BLaER1 (cell line): ENCODE measurements around the gene VGLL4.

Experiments used
- H3K27ac ChIP-seq: shearing (Covaris generic); formaldehyde crosslinking; 2 replicates; pipeline ENCODE4 v1.8.1; 2022
- H3K27me3 ChIP-seq: shearing (Covaris generic); formaldehyde crosslinking; 2 replicates; pipeline ENCODE4 v1.8.1; 2022
- H3K36me3 ChIP-seq: shearing (Covaris generic); formaldehyde crosslinking; 2 replicates; pipeline ENCODE4 v1.8.1; 2022
- H3K4me1 ChIP-seq: shearing (Covaris generic); formaldehyde crosslinking; 2 replicates; pipeline ENCODE4 v1.8.1; 2022
- H3K4me2 ChIP-seq: shearing (Covaris generic); formaldehyde crosslinking; 2 replicates; pipeline ENCODE4 v1.8.1; 2022
- H3K4me3 ChIP-seq: shearing (Covaris generic); formaldehyde crosslinking; 2 replicates; pipeline ENCODE4 v1.8.1; 2022
- H3K9ac ChIP-seq: shearing (Covaris generic); formaldehyde crosslinking; 2 replicates; pipeline ENCODE4 v1.8.1; 2022
- H3K9me3 ChIP-seq: shearing (Covaris generic); formaldehyde crosslinking; 2 replicates; pipeline ENCODE4 v1.8.1; 2022
- H4K20me1 ChIP-seq: shearing (Covaris generic); formaldehyde crosslinking; 2 replicates; pipeline ENCODE4 v1.8.1; 2022
- Cebpa-rat ChIP-seq: shearing (Covaris generic); IDR thresholded peaks from 2 replicates; pipeline ENCODE4 v1.8.1; 2022

Gene VGLL4

GRCh38 chr3:11621077-11621476 is 22.6 kb downstream of the VGLL4 start:
- peaks cover 100% of the 10 kb centered on the region for H4K20me1 ChIP-seq

GRCh38 chr3:11619946-11620652 is 23.6 kb downstream of the VGLL4 start:
- peak overlapping the region; percentile 30; the same call in 1 of the 2 replicates for H3K4me2 ChIP-seq
- no peaks in the 10 kb centered on the region for H3K27me3 ChIP-seq
- H3K9ac ChIP-seq = no peak overlapping the region
- H3K36me3 ChIP-seq = peaks cover 72% of the 10 kb centered on the region
- no peak overlapping the region for H3K4me3 ChIP-seq
- H3K27ac ChIP-seq = no peak overlapping the region
- H3K9me3 ChIP-seq = peaks cover 19% of the 10 kb centered on the region; the same call in 1 of the 2 replicates
- H4K20me1 ChIP-seq = peaks cover 100% of the 10 kb centered on the region
- H3K4me1 ChIP-seq = peaks cover 31% of the 10 kb centered on the region
- no peak for TF ChIP-seq Cebpa-rat

More at GRCh38 chr3:11621077-11621476, 22.6 kb downstream of the VGLL4 start:
- H3K4me3 ChIP-seq = no peak overlapping the region
- no peak overlapping the region for H3K4me2 ChIP-seq
- H3K27ac ChIP-seq = no peak overlapping the region
- peaks cover 28% of the 10 kb centered on the region for H3K4me1 ChIP-seq
- no peak for TF ChIP-seq Cebpa-rat
- H3K27me3 ChIP-seq = no peaks in the 10 kb centered on the region
- H3K9ac ChIP-seq = no peak overlapping the region
- peaks cover 72% of the 10 kb centered on the region for H3K36me3 ChIP-seq
- peaks cover 20% of the 10 kb centered on the region for H3K9me3 ChIP-seq

- H3K9me3 ChIP-seq = peaks cover 16% of the 10 kb centered on the region; the same call in 1 of the 2 replicates
- peaks cover 100% of the 10 kb centered on the region for H4K20me1 ChIP-seq
- H3K36me3 ChIP-seq = peaks cover 71% of the 10 kb centered on the region
Measured at GRCh38 chr3:11619461-11619860, 24.3 kb downstream of the VGLL4 start.

GRCh38 chr3:11618904-11619303 is 24.8 kb downstream of the VGLL4 start:
- Histone ChIP-seq H3K4me2 (peak overlapping the region; percentile 30; the same call in 1 of the 2 replicates), H3K27me3 (no peaks in the 10 kb centered on the region), H3K4me3 (no peak overlapping the region), H3K9ac (no peak overlapping the region), H3K9me3 (peaks cover 10% of the 10 kb centered on the region; the same call in 1 of the 2 replicates), H3K27ac (no peak overlapping the region), H3K4me1 (peaks cover 31% of the 10 kb centered on the region), H3K36me3 (peaks cover 71% of the 10 kb centered on the region), H4K20me1 (peaks cover 100% of the 10 kb centered on the region)
- TF ChIP-seq Cebpa-rat = no peak

More at GRCh38 chr3:11619461-11619860, 24.3 kb downstream of the VGLL4 start:
- no peak overlapping the region for H3K27ac ChIP-seq
- peak overlapping the region; percentile 30; the same call in 1 of the 2 replicates for H3K4me2 ChIP-seq
- H3K9ac ChIP-seq = no peak overlapping the region
- H3K27me3 ChIP-seq = no peaks in the 10 kb centered on the region
- H3K4me1 ChIP-seq = peaks cover 31% of the 10 kb centered on the region
- TF ChIP-seq Cebpa-rat = no peak
- H3K4me3 ChIP-seq = no peak overlapping the region

- Histone ChIP-seq H3K9me3 (no peaks in the 10 kb centered on the region), H3K9ac (no peak overlapping the region), H3K4me3 (no peak overlapping the region), H3K27me3 (no peaks in the 10 kb centered on the region), H3K36me3 (peaks cover 76% of the 10 kb centered on the region), H3K4me1 (peaks cover 31% of the 10 kb centered on the region), H3K27ac (no peak overlapping the region), H3K4me2 (no peak overlapping the region), H4K20me1 (peaks cover 100% of the 10 kb centered on the region)
- TF ChIP-seq Cebpa-rat = no peak
Measured at GRCh38 chr3:11616551-11616950, 27.2 kb downstream of the VGLL4 start.

GRCh38 chr3:11613851-11614487 is 29.7 kb downstream of the VGLL4 start:
- Histone ChIP-seq H3K4me2 (no peak overlapping the region), H3K9ac (no peak overlapping the region), H3K27ac (no peak overlapping the region), H3K4me3 (no peak overlapping the region), H3K36me3 (peaks cover 80% of the 10 kb centered on the region), H3K4me1 (peaks cover 9% of the 10 kb centered on the region), H4K20me1 (peaks cover 100% of the 10 kb centered on the region), H3K9me3 (no peaks in the 10 kb centered on the region), H3K27me3 (no peaks in the 10 kb centered on the region)
- TF ChIP-seq Cebpa-rat = no peak

GRCh38 chr3:11613319-11613718 is 30.4 kb downstream of the VGLL4 start:
- Histone ChIP-seq H3K9ac (no peak overlapping the region), H3K27ac (no peak overlapping the region), H3K4me2 (no peak overlapping the region), H3K36me3 (peaks cover 83% of the 10 kb centered on the region), H4K20me1 (peaks cover 100% of the 10 kb centered on the region), H3K9me3 (no peaks in the 10 kb centered on the region), H3K4me3 (no peak overlapping the region), H3K4me1 (0 out of 2 replicates have a peak, but pooled peaks cover 5% of the 10 kb centered on the region), H3K27me3 (no peaks in the 10 kb centered on the region)
- no peak for TF ChIP-seq Cebpa-rat

GRCh38 chr3:11612515-11613188 is 31.1 kb downstream of the VGLL4 start:
- no peak overlapping the region for H3K4me3 ChIP-seq
- H3K27me3 ChIP-seq = no peaks in the 10 kb centered on the region
- H3K4me1 ChIP-seq = 0 out of 2 replicates have a peak, but pooled peaks cover 5% of the 10 kb centered on the region
- no peak overlapping the region for H3K27ac ChIP-seq
- TF ChIP-seq Cebpa-rat = no peak
- no peak overlapping the region for H3K9ac ChIP-seq
- peaks cover 83% of the 10 kb centered on the region for H3K36me3 ChIP-seq
- no peak overlapping the region for H3K4me2 ChIP-seq
- no peaks in the 10 kb centered on the region for H3K9me3 ChIP-seq
- H4K20me1 ChIP-seq = peaks cover 100% of the 10 kb centered on the region

GRCh38 chr3:11611341-11611799 is 32.3 kb downstream of the VGLL4 start:
- TF ChIP-seq Cebpa-rat = no peak
- Histone ChIP-seq H3K4me1 (0 out of 2 replicates have a peak, but pooled peaks cover 5% of the 10 kb centered on the region), H3K36me3 (peaks cover 85% of the 10 kb centered on the region), H3K27me3 (no peaks in the 10 kb centered on the region), H3K9me3 (no peaks in the 10 kb centered on the region), H3K27ac (no peak overlapping the region), H3K9ac (no peak overlapping the region), H3K4me3 (no peak overlapping the region), H4K20me1 (peaks cover 100% of the 10 kb centered on the region), H3K4me2 (no peak overlapping the region)
